GM04503 (cell line): ENCODE results near the gene EVX2.

Source experiments
- DNase-seq: peaks from one replicate; pipeline ENCODE4 v3.0.0-alpha.2; 2012; ENCODE audit warnings: low read depth

Gene EVX2

DNA sequence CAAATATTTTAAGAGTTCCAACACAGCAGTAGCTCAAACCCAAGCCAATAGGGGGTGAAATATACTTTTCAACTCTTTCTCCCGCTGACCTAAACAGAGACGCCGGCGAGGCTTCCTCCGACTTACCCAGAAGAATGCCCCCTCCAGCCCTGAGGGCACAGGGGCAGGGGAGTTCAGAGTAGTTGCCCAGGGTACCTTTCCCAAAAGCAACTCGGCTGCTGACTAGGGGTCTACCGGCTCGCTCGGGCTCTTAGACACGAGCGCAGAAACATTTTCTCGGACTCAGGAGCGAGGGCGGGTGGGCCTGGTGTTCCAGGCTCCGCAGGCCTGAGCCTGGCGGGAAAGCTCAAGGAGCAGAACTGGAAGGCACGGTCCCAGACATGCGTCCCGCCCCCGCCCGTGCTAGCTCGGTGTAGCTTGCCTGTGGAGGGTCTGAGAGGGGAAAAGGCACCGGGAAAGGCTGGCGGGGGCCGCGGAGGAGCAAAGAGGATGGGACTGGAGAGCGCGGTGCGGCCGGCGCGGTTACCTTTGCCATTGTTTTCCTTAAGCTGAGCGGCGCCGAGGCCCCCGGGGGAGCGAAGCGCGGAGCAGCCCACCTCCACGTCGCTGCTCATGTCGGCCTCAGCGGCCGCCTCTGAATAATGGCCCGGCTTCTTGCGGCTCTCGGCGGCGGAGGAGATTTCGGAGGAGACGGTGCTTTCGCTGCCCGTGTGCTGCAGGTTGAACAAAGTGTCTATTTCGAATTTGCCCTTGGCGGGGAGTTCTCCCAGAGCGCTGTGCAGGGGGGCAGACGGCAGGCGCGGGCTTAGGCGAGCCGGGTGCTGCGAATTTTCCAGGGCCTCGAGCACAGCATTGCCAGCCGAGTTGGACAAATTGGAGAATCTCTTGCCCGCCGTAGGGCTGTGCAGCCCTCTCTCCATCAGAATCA lies 674 bp downstream of the EVX2 start:
- DNase-seq, result no peak

DNA sequence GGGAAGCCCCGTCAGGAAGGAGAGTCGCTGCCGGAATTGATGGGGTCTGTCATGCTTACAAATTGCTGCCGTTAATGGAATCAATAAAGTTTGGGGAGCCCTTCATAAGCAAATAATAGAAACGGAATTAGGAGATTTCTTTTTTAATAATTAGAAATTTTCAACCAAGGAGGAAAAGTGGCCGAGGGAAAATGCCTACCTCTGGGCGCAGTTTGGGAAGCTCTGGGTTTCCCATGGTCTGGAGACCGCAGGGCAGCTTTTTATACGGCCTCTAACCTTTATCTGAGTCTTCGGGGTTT lies 1.3 kb downstream of the EVX2 start:
- DNase-seq, result no peak

DNA sequence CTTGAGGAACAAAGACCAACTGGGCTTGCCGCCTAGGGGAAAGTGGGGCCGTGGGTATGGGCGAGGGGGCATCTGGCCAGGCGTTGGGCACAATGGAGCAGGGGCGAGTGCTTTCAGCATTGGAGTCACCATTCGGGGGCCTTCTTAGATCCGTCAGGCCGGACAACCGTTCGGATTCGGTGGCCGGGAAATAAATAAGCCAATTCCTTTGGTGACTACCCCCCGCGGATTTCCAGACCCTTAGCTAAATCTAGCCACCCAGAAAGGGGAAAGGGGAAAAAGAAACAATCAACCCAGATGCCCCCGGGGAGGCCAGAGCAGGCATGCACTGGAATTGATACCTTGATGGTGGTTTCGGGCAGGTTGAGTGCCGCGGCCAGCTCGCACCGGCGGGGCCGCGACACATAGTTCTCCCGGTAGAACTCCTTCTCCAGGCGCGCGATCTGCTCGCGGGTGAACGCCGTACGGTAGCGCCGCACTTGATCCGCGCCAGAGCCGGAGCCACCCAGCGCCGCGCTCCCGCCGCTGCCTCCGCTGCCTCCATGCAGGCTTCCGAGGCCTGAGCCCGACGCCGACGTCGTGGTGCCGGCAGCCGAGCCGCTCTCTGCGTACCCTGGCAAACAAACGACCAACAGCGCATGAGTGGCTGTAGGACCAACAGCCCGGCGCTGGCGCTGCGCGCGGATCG lies 1.8 kb downstream of the EVX2 start:
- DNase-seq, result no peak

DNA sequence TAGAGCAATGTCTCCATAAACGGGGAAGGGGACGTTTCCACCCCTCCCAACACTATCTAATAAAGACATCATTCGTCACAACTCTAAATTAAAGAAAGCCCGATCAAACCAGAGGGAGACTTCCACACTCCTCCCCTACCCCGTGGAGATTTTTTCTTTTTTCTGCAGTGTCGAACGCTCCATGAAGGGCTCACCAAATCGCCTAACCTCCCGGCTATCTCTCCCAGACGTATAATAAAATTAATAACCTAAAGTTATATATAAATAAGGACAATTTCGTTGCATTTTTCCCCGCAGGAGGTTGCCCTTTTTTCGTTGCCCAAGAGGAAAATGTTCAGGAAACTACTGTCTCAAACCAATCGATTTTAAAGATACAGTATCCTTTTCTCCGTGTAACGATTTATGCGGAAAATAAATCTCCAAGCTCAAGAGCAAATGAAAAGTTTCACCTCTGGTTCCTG lies 2.4 kb downstream of the EVX2 start:
- no peak for DNase-seq

DNA sequence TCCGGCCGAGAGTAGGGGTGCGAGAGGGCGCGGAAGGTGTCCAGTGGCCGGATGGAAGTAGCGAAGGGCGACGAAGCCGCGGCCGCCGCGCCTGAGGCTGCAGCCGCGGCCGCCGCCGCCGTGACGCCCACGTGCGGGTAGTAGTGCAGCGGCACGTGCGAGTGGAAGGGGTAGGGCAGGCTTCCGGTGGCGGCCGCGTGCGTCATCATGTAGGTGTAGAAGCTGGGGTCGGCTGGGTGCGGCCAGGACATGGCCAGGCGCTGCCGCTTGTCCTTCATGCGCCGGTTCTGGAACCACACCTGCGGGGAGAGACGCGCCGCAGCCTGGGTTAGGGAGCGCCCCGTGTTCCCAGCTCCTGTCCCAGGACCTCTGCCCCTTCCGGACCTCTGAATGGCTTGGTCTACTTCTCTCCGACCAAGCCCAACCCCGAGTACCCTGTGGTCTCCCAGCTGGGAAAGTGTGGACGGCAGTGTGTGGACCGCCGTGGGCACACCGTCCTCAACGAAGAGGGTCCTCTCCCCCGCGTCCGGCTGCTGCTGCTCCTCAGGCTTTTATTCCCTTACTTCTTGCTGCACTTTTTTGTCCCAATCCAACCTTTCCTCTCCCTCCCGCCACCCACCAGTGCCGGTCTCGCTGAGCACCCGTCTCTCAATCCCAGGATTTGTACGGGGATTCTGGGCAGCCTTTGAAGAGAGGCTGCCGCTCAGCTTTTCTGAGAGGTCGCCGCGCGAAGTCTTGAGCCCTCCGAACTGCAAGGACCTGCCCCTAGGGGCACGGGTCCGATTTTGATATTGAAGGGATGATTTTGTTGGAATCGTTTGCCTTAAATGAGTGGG lies 3.0 kb downstream of the EVX2 start:
- DNase-seq, result no peak

DNA sequence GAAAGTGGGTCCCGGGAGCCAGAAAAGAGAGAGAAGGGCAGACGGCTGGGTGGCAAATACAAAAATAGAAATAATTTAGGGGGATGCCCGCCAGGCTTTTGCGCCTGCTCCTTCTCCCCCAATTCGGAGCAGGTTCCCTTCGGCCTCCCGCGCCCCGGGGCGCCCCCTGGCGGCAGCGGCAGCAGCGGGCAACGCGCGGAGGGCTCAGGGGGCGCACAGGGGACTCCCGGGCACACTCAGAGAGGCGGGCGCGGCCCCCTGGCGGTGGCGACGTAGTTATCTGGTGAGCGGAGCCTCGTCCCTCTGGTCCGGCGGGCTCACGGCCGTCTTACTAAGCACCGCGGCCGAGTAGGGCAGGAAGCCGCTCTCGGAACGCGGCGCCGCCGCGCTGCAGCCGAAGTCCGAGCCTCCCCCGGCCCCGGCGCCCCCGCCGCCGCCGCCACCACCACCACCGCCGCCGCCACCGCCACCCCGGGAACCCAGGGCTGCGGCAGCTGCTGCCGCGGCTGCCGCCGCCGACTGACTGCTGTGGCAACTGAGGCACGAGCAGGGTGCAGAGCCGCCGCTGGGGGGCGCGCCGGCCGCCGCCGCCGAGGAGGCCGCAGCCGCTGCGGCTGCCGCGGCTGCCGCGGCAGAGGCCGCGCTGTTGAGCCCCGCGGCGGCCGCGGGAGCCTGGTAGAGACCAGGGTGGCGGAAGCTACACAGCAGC lies 3.8 kb downstream of the EVX2 start:
- no peak for DNase-seq

DNA sequence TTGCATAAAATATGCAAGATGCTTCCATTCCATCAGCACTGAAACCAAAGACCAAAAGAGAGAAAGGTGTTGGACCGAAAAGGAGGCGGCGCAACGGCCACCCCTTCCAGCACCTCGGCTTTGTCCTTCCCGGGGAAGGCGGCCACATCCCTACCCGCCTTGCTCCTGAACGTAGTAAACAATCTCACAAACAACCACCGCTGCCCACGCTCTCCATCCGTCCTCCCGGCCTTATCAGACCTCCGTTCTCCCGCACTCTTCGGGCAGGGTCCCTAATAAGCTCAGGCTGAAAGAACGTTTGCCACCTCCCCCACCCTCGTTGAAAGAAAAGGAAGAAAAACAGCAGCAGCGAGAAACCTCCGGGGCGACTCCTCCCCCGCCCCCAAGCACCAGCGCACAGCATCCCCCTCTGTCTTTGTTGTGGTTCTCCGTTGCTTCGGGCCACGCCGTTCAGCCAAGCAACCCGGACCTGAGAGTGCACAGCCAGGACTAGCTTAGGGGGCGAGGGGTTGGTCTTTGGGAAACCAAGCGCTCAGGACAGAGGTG lies 4.4 kb downstream of the EVX2 start:
- no peak for DNase-seq

DNA sequence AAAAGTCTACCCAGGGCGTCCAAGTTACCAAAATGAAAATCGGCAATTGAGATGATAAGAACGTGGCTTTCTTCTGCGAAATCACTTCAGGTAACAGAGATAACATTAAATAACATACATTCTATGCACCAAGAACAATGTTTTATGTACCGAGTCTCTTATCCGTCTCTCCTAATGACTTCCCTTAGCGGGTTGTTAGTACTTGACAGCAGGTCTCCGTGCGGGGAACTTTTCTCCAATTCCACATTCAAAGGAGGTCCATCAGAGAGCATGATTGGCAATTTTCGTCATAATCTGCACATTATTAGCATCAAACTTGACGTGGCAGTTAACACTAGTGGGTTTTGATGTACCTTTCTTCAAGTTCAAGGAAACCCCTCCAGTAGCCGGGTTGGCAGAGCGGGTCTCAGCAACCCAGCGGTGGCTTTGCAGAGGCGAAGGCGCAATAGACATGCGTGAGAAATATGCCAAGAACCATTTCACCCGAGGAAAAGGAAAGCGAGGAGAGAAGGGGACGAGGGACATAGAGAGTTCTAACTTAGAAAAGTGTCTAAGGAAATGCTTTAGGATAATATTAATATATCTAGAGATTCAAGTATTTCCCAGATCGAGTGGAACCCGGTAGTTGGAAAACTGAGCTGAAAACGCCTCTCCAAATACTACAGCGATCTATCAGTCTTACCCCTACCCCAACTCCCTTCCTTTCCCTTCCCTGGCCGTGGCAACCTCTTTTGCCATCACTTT lies 5.0 kb downstream of the EVX2 start:
- no peak for DNase-seq

DNA sequence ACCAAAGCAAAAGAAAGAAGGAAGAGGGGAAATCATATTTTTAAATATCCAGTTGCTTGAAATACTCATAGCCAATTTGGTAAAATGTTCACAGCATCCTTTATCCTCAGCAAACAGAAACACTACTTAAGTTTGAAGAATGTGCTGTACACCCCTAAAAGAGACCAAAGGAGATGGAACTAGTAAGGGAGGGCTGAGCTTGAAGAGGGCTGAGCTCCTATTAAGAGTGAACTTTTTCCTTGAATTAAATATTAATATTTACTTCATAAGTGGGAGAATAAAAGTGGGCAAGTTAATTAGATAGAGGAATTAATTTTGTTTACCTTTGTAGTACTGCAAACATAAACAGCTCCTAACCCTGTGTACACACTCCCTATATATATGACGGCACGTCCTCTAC lies 7.0 kb downstream of the EVX2 start:
- no peak for DNase-seq

DNA sequence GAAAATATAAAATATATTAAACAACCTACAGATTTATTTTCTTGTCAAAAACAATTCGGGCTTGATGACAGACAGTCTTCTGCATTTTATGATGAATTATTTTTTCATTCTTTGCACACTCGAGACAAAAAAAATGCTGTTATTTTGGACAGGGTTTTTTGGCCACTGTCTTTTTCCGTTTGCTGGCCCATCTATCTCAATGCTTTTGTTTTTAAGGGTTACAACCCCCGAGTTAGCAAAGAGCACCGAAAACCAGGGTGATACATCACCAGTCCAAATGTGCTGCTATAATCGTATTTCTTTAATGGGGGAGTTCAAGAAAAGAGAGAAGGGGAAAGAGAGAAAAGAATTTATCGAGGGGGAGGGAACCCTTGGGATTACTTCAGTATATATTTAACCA lies 7.7 kb downstream of the EVX2 start:
- DNase-seq, result no peak

DNA sequence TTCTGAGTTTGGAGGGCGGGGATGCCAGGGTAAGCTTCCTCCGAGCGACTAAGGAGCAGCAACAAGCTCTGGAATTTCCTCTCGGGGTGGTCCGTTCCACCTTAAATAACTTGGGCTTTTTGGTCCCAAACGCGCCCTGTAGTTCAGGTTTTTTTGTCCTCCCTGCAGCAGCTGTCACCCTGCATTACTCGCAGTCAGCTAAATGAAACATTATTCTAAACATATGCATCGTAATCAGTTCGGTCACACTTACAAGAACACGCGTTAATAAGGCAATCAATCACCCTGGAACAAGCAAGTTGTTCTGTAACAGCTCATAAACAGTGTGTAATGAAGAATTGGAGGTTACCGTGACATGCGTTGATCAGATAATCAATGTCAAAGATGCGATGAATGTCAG lies 8.3 kb downstream of the EVX2 start:
- no peak for DNase-seq

DNA sequence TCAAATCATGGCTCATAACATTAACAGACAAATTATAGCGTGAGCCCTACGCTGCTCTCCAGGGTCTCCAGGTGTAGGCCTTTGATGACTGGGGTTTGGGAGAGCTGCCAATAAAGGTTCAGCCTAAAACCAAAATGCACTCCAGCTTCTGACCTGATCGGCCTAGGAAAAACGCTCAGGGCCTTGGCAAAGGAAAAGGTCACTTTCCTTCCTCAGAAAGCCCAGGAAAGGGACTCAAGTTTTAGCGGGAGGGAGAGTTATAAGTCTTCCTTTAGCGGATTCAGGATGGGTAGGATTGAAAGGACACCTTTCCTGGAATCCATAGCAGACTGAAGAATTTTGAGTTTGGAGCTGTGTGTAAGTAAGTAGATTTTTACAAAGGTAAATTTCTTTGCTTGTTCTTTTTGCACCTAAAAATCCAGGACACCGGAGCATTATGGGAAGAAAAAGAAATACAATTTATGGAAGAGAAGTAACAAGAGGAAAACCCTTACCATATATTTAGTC lies 8.8 kb downstream of the EVX2 start:
- no peak for DNase-seq

DNA sequence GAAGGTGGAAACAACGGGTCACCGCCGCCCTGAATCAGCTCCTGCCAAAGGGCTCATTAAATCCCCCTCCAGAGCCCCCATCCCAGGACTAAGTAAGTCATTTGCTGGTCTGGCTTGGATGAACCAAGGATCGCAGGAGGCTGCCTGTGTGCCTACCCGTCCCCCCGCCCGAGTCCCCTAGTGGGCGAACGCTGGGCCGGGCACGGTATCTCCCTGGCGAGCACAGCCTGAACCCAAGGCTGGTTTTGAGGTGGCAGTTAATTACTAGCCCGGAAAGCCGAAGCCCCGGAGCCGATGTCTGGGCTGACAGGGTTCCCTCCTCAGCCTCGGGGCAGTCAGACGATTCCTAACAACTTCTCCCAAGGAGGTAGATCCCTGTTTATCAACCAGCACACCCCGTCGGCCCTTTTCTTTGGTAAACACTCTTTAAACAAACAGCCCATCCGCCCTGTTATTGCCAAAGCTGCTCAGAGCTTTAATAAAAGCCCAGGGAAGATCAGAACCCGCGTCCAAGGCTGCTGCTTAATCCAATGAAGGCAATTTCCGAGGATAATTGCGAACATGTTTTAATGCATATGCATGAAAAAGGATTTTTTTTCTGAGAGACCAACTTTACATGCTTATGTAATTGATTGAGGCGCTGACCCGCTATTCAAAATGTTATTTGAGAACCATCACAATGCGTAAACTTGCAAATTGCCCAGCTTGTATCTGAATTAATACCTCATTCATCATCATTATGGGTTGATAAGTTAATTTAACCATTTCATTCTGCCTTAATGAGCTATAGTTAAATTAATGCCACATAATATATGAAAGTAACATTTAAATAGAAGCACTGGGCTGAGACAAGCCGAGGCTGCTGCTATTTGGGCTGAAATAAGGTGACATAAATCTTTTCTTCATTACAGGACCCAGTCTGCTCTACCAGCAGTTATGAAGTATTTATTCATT lies 10.5 kb downstream of the EVX2 start:
- no peak for DNase-seq

DNA sequence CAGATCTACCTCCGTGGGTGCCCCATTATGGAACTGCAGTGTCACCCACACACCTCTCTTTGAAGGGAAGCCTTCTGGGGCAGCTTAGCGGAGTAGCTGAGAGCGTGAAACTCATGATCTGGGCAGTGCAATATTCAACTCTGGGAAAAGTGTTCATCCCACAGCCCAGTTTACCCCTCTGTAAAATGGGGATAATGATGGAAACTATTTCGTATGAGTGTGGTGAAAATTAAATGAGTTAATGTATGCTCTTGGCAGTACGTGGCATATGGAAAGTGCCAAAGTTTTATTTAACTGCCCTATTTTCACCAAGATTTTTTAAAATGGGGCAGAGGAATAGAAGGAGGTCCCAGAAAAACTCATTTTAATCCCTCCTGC lies 11.5 kb downstream of the EVX2 start:
- DNase-seq, result no peak

DNA sequence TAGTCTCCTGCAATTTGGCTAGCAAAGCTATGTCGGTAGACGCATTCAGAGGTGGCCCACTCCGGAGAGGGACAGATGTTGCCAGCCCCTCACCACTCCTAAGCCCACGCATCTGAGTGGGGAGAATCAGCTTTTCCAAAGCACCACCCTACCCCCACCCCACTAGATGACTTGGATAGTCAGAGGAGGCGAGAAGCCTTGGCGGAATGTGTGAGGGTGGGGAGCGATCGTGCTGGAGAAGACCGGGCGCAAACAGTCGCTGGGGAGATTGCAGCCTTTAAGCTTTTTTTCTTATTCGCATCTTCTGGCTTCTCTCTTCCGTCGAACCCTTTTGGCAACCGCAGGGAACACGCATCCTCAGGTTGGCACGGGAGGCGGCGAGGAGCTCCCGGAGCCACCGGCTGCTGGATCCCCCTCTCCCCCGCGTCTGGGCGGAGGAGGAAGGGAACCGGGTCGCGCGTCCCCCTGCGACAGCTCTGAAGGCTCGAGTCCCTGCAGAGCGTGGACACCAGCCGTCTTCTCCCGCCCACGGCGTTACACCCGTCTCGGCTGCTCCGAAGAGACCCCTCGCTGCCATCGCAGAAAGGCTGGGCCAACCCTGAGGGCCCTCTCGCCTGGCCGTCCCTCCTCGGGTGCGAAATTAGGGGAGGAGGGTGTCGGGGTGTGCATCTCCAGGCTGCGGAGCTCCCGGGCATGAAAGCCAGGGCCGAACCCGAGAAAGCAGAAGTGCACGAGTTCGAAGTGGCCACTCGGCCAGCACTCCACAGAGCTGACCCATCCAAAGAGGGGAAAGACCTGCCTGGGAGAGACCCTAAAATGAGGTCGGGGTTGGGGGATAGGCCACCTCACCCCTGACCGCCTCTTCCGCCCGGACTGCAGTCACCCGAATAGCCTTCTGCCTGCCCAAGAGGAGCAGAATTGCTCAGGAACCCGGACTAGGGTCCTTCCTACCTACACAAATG lies 12.2 kb downstream of the EVX2 start:
- no peak for DNase-seq

DNA sequence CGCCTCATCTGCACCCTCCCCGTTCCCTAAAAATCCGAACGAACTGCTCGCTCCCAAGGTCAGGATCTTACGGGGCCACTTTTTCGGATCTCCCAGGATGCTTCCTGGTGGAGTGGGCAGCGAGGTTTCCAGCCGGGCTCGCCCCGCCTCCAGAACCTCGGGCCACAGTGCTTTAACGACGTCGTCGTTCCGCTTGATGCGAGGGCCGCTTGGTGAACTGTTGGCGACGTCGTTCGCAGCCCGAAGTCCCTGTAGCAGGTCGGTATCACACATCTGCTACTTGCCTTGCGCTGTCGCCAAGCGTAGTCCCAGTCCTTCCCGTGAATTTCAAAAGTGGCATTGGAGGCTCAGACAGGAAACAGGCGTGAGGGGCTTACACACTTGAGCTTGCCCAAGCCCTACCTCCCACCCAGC lies 15.3 kb downstream of the EVX2 start:
- no peak for DNase-seq

DNA sequence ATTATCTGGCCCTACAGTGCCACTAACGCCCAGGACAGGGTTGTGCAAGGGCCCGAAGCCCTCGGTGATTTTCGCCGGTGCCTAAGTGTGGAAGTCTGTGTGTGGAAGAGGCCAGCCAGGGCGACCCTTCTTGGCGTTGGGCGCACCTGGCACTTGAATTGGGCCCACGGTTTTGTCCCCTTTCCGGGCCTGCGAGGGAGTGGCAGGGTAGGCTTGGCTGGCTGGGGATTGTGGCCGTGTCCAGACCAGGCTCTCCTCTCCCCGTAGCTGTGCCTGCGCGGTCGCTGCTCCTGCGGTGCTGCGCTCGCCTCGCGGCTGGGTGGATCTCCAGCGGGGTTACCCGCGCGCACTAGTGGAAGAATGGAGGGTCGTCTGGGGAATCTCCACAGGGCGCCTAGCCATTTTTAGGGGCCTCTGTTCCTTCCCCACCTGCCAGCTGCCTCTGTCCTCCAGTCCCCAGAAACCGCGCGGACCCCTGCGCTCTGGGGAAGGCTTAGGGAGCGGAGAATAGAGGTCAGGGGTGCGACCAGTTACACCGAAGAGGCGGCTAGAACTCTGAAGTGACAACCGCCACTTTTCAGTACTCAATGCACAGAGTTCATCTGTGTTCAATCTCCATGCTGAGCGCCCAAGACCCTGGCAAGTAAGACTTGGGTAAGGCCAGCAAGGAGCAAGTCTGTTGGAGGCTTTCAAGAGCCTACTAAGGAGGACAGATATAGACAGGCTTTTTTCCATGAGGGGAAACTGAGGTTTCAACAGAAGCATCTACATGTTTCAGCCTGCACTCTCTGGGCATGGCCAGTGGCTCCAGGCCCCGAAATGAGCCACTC lies 16.0 kb downstream of the EVX2 start:
- DNase-seq, result no peak
